Skin epidermis (tissue), 12 donors: Measurements from ENCODE around the gene TMEFF2.
"Not testable (repeated sequence)": the region's sequence is repeated elsewhere in the genome, so short reads cannot be mapped to it uniquely, and the experiment has no call there.

Experiments
- H3K27ac ChIP-seq, 21 experiments: fragments of 200-600 bp; sonication (generic) in 11 of 21; one replicate each; pipeline ENCODE4 v1.5.0; 2020; ENCODE audit warnings: mild to moderate bottlenecking in 3 of 21, inconsistent platforms in 2 of 21, moderate library complexity in 2 of 21
- H3K4me3 ChIP-seq, 7 experiments: fragments of 200-600 bp; sonication (generic) in 2 of 7; one replicate each; pipeline ENCODE4 v1.5.0; 2020; ENCODE audit warnings: inconsistent platforms in 2 of 7, mild to moderate bottlenecking in 2 of 7, moderate library complexity in 1 of 7

The TMEFF2 gene

DNA sequence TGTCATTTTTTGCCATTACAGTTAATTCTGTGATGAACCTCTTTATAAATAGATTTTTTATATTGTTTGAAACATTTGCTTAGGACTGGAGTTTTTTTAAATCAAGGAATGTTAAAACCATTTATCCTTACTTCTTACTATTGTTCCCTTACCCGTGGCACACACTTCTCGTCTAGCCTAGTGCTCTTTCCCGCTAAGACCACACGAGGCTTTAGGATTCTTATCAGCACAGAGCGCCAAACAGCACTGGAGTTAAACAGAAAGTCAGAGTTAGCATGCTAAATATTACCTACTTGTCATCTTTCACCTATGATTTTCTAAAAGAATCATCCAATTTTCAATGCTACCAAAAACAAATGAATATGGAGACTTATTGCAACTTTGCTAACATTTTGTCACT is 112.6 kb downstream of the TMEFF2 start:
- Histone ChIP-seq H3K4me3 (no peak overlapping the region), H3K27ac (no peak overlapping the region)

DNA sequence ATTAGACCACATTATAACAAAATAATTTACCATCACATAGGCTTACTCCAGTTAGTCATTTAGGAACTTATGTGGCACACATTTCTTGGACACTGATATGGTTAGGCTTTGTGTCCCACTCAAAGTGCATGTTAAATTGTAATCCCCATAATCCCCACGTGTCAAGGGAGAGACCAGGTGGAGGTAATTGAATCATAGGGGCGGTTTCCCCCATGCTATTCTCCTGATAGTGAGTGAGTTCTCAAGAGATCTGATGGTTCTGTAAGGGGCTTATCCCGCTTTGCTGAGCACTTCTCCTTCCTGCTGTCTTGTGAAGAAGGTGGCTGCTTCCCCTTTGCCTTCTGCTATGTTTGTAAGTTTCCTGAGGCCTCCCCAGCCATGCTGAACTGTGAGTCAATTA is 114.6 kb downstream of the TMEFF2 start:
- H3K27ac ChIP-seq, H3K4me3 ChIP-seq: not testable (repeated sequence)

- Histone ChIP-seq H3K27ac (no peak overlapping the region), H3K4me3 (no peak overlapping the region)
Measured at GRCh38 chr2:192073878-192074277, 120.9 kb downstream of the TMEFF2 start.

- Histone ChIP-seq H3K27ac (no peak overlapping the region), H3K4me3 (no peak overlapping the region)
Measured at GRCh38 chr2:192072778-192073177, 122.0 kb downstream of the TMEFF2 start.

- Histone ChIP-seq H3K4me3 (no peak overlapping the region), H3K27ac (no peak overlapping the region)
Measured at GRCh38 chr2:192072261-192072660, 122.5 kb downstream of the TMEFF2 start.

DNA sequence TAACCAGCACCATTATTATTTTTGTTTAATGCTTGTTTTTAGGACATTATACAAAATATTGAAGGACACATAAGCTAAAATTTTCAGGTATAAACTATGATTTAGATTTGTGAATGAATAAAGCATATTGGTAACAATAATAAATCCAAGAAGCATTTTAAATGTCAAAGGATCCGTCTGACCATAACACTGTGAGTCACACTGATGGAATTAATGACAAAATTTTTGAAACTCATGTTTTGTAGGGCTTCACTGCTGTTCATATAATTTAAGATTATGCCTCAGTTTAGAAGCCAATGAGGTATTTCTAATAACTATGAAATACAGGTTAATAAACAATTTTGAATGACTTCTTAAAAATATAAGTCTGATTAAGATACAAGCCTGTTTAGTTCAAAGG is 124.6 kb downstream of the TMEFF2 start:
- no peak overlapping the region for H3K27ac ChIP-seq
- no peak overlapping the region for H3K4me3 ChIP-seq

GRCh38 chr2:192069417-192069816 is 125.3 kb downstream of the TMEFF2 start:
- no peak overlapping the region for H3K4me3 ChIP-seq
- no peak overlapping the region for H3K27ac ChIP-seq

GRCh38 chr2:192068966-192069365 is 125.8 kb downstream of the TMEFF2 start:
- H3K27ac ChIP-seq: no peak overlapping the region

GRCh38 chr2:192067631-192068030 is 127.1 kb downstream of the TMEFF2 start:
- H3K27ac ChIP-seq: no peak overlapping the region
- no peak overlapping the region for H3K4me3 ChIP-seq

More at GRCh38 chr2:192068966-192069365, 125.8 kb downstream of the TMEFF2 start:
- no peak overlapping the region for H3K4me3 ChIP-seq

GRCh38 chr2:192064459-192064858 is 130.3 kb downstream of the TMEFF2 start:
- Histone ChIP-seq H3K27ac (no peak overlapping the region), H3K4me3 (no peak overlapping the region)

DNA sequence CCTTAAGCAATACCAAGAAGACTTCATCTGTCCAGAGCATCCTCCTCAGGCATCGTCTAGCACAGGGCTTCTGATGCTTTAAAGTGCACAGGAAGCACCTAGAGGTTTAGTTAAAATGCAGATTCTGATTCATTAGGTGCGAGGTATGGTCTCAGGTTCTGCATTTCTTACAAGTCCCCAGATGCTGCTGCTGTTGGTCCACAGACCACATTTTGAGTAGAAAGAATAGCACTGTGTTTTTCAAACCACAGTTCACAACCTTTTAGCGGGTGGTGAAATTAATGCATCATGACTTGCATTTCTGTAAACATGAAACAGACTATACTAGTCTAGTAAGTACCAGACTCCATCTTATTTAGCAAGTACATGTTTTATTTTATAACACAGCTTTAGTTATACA is 134.6 kb downstream of the TMEFF2 start:
- H3K27ac ChIP-seq: no peak overlapping the region
- no peak overlapping the region for H3K4me3 ChIP-seq

GRCh38 chr2:192059266-192059665 is 135.5 kb downstream of the TMEFF2 start:
- no peak overlapping the region for H3K4me3 ChIP-seq

GRCh38 chr2:192053921-192054320 is 140.8 kb downstream of the TMEFF2 start:
- Histone ChIP-seq H3K27ac (no peak overlapping the region), H3K4me3 (no peak overlapping the region)

More at GRCh38 chr2:192059266-192059665, 135.5 kb downstream of the TMEFF2 start:
- H3K27ac ChIP-seq: no peak overlapping the region

DNA sequence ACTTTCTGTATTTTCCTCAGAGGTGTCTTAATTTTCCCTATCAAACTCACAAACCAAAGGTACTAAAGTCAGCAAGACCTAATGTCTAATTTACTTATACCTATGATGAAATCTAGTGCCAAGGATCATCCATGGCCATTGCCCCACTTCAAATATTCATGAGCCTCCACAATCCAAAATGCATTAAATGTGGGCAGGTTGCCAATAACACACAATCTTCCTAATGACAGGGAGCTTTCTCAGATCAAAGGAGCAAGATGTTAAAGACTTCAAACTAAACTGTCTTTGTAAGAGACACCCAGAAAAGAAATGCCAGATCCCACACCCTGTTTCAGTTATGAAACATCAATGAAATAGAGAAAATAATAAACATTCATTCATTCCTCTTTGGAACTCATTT is 143.2 kb downstream of the TMEFF2 start:
- Histone ChIP-seq H3K27ac (no peak overlapping the region), H3K4me3 (no peak overlapping the region)

DNA sequence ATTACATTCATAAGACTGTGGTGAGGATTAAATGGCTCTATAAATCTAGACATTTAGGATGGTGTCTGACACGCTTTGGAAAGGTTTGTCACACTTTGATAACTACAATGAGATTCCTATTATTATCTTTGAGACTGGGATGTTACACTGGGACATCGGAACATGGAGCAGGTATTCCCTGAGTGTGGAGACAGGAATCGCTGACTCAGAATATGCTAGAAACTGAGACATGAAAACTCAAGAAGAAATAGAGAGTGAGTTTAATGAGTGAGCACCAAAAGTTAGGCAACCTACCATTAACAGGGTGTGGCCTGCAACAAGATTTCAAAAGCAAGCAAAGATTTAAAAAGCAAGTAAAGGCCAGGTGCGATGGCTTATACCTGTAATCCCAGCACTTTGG is 145.4 kb downstream of the TMEFF2 start:
- Histone ChIP-seq H3K4me3 (no peak overlapping the region), H3K27ac (no peak overlapping the region)

- no peak overlapping the region for H3K27ac ChIP-seq
- no peak overlapping the region for H3K4me3 ChIP-seq
Measured at GRCh38 chr2:192047315-192048107, 147.2 kb downstream of the TMEFF2 start.

DNA sequence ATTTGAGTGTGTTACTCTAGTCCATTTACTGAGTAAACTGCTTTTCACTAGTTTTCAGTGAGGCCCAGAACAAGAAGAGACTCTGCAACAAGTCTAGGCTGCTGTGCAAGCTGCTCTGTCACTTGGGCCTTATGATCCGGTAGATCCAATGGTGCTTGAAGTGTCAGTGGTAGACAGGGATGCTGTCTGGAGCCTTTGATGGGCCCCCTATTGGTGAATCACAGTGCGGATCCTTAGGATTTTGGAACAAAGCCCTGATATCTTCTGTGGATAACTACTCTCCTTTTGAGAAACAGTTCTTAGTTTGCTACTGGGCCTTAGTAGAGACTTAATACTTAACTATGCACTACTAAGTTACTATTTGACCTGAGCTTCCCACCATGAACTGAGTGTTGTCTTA is 150.2 kb downstream of the TMEFF2 start:
- H3K4me3 ChIP-seq: no peak overlapping the region
- H3K27ac ChIP-seq: no peak overlapping the region

GRCh38 chr2:192043216-192043870 is 151.4 kb downstream of the TMEFF2 start:
- Histone ChIP-seq H3K27ac (no peak overlapping the region), H3K4me3 (no peak overlapping the region)

DNA sequence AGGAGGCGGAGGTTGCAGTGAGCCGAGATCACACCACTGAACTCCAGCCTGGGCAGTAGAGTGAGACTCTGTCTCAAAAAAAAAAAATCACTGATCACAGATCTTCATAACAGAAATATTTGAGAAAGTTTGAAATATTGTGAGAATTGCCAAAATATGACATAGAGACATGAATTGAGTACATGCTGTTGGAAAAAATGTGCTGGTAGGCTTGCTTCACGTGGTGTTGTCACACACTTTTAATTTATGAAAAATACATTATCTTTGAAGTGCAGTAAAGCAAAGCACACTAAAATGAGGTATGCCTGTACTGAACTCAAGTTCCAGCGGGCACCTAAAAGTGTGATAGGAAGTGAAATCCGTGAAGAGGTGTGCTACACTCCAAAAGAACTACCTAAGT is 152.6 kb downstream of the TMEFF2 start:
- no peak overlapping the region for H3K27ac ChIP-seq
- H3K4me3 ChIP-seq: no peak overlapping the region

DNA sequence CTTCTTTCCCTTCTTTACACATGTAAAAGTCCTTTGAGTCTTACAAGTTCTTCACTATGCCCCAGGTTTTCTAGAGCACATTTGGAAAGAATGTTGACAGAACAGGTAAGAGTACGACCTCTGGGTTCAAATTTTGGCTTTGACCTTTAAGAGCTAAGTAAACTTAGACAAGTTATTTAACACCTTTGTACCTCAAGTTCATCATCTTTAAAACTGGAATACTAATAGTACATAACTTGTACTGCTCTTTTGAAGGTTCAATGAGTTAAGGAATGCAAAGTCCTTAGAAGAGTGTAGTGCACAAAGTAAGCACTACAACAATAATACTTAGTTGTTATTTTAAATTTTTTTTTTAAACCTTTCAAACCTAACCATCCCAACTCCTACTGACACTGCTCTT is 156.6 kb downstream of the TMEFF2 start:
- no peak overlapping the region for H3K4me3 ChIP-seq
- H3K27ac ChIP-seq: no peak overlapping the region

- Histone ChIP-seq H3K4me3 (no peak overlapping the region), H3K27ac (no peak overlapping the region)
Measured at GRCh38 chr2:192035731-192036442, 158.8 kb downstream of the TMEFF2 start.
